CD14-positive monocyte (primary cell): ENCODE results near the gene SCN7A. TPM values are rescaled to one million over a fixed set of nuclear protein-coding genes. Genes with fewer than 3 reads are reported as not detected.
"Not testable (repeated sequence)": the region's sequence is repeated elsewhere in the genome, so short reads cannot be mapped to it uniquely, and the experiment has no call there.

Experiments used
- DNase-seq, 3 donors: peaks; one replicate each; pipeline ENCODE4 v3.0.0-alpha.2; 2011 to 2022
- H2AFZ ChIP-seq: 2 replicates; pipeline ENCODE4 v1.6.0; 2012; ENCODE audit warnings: mild to moderate bottlenecking, low read depth, low read length, inconsistent platforms; ENCODE audit not compliant: insufficient read depth, poor library complexity, severe bottlenecking
- H3K27ac ChIP-seq, 2 donors: 1 replicate in 1 of 2; 2 replicates in 1 of 2; pipeline ENCODE4 v1.5.1; 2012 to 2013; ENCODE audit warnings: low read length in 2 of 2, control low read depth in 1 of 2, inconsistent platforms in 1 of 2, low read depth in 1 of 2, mild to moderate bottlenecking in 1 of 2
- H3K27me3 ChIP-seq, 2 donors: one replicate each; pipeline versions ENCODE4 v1.6.0 to v1.6.1; 2011 to 2013; ENCODE audit warnings: low read length in 2 of 2; ENCODE audit not compliant: control insufficient read depth in 2 of 2, insufficient read depth in 2 of 2
- H3K36me3 ChIP-seq, 2 donors: replicated peaks in 1 of 2; 1 replicate in 1 of 2; 2 replicates in 1 of 2; pipeline versions ENCODE4 v1.5.1 to v1.6.1; 2012 to 2013; ENCODE audit warnings: low read length in 2 of 2, control low read depth in 1 of 2, inconsistent platforms in 1 of 2, mild to moderate bottlenecking in 1 of 2; ENCODE audit not compliant: insufficient read depth in 2 of 2, control insufficient read depth in 1 of 2
- H3K4me1 ChIP-seq, 2 donors: 1 replicate in 1 of 2; 2 replicates in 1 of 2; pipeline versions ENCODE4 v1.5.1 to v1.6.1; 2012 to 2013; ENCODE audit warnings: low read length in 2 of 2, control low read depth in 1 of 2, inconsistent platforms in 1 of 2, mild to moderate bottlenecking in 1 of 2, moderate library complexity in 1 of 2; ENCODE audit not compliant: insufficient read depth in 2 of 2, control insufficient read depth in 1 of 2
- H3K4me2 ChIP-seq: replicated peaks from 2 replicates; pipeline ENCODE3; 2012; ENCODE audit warnings: low read length, moderate library complexity, mild to moderate bottlenecking; ENCODE audit not compliant: poor library complexity, severe bottlenecking; ENCODE audit errors: extremely low read depth
- H3K4me3 ChIP-seq, 3 experiments: fragments of 200-600 bp in 1 of 3; sonication (generic) in 1 of 3; replicated peaks in 1 of 3; 1 replicate in 2 of 3; 2 replicates in 1 of 3; pipeline ENCODE4 v1.5.1; 2011 to 2013; ENCODE audit warnings: low read length in 3 of 3, mild to moderate bottlenecking in 3 of 3, control low read depth in 2 of 3, low read depth in 2 of 3, inconsistent platforms in 1 of 3, moderate library complexity in 1 of 3
- H3K79me2 ChIP-seq: 2 replicates; pipeline ENCODE4 v1.6.0; 2012; ENCODE audit warnings: mild to moderate bottlenecking, control low read depth, inconsistent platforms, low read length, moderate library complexity; ENCODE audit not compliant: insufficient read depth
- H3K9ac ChIP-seq: 2 replicates; pipeline ENCODE4 v1.6.0; 2017; ENCODE audit warnings: low read length, mild to moderate bottlenecking; ENCODE audit not compliant: insufficient read depth, poor library complexity, severe bottlenecking
- H3K9me3 ChIP-seq, 2 donors: replicated peaks in 1 of 2; 1 replicate in 1 of 2; 2 replicates in 1 of 2; pipeline versions ENCODE4 v1.5.1 to v1.6.1; 2012 to 2013; ENCODE audit warnings: low read length in 2 of 2, control low read depth in 1 of 2; ENCODE audit not compliant: control insufficient read depth in 1 of 2, insufficient read depth in 1 of 2
- H4K20me1 ChIP-seq: 2 replicates; pipeline ENCODE4 v1.6.0; 2012; ENCODE audit warnings: mild to moderate bottlenecking, low read length, control low read depth, moderate library complexity; ENCODE audit not compliant: insufficient read depth
- H3K27ac Mint-ChIP-seq, 7 donors: one replicate each; pipeline ENCODE4 v1.8.0; 2020; ENCODE audit warnings: mild to moderate bottlenecking in 7 of 7, mixed read lengths in 7 of 7, moderate library complexity in 6 of 7, inconsistent platforms in 2 of 7
- H3K27me3 Mint-ChIP-seq, 3 donors: one replicate each; pipeline ENCODE4 v1.8.0; 2021 to 2022; ENCODE audit warnings: low read depth in 3 of 3, mild to moderate bottlenecking in 3 of 3, mixed read lengths in 3 of 3, moderate library complexity in 3 of 3, inconsistent platforms in 1 of 3
- H3K36me3 Mint-ChIP-seq, 2 donors: one replicate each; pipeline ENCODE4 v1.8.0; 2020; ENCODE audit warnings: mixed read lengths in 2 of 2, inconsistent platforms in 1 of 2, mild to moderate bottlenecking in 1 of 2
- H3K4me1 Mint-ChIP-seq: one replicate; pipeline ENCODE4 v1.8.0; 2020; ENCODE audit warnings: mild to moderate bottlenecking, mixed read lengths
- H3K4me3 Mint-ChIP-seq, 2 donors: one replicate each; pipeline ENCODE4 v1.8.0; 2020; ENCODE audit warnings: mild to moderate bottlenecking in 2 of 2, mixed read lengths in 2 of 2, moderate library complexity in 1 of 2
- H3K9me3 Mint-ChIP-seq, 7 donors: one replicate each; pipeline ENCODE4 v1.8.0; 2020 to 2022; ENCODE audit warnings: mixed read lengths in 7 of 7, mild to moderate bottlenecking in 6 of 7, moderate library complexity in 6 of 7, inconsistent platforms in 2 of 7
- CTCF ChIP-seq: fragments of 200-600 bp; IDR thresholded peaks from one replicate; pipeline ENCODE4 v1.8.0; 2022; ENCODE audit warnings: antibody characterized with exemption, mild to moderate bottlenecking
- WGBS: methylation state at CpG from one replicate; pipeline ENCODE4 v1.1.5; 2013; ENCODE audit warnings: missing lambda C conversion rate; ENCODE audit not compliant: insufficient coverage; 5-methylcytosine and 5-hydroxymethylcytosine counted together
- intact Hi-C, 2 donors: fragments of 100-400 bp; cut with micrococcal nuclease; formaldehyde crosslinking; loops; one replicate each; pipeline versions ENCODE4 v1.15.0 to v1.15.1; 2023
- polyA plus RNA-seq, 3 donors: library from polyadenylated mRNA; depleted of rRNA in 1 of 3; unstranded in 2 of 3; stranded (reverse) in 1 of 3; fragments of 300-500 nt in 2 of 3; fragments of >200 nt in 1 of 3; fragmentation: Illumina TruSeq in 2 of 3; gene quantifications; 1 replicate in 2 of 3; 2 replicates in 1 of 3; pipeline ENCODE4 v1.2.3, GENCODE V29; 2012 to 2021

SCN7A gene
- polyA plus RNA-seq, 3 donors, result not detected

DNA sequence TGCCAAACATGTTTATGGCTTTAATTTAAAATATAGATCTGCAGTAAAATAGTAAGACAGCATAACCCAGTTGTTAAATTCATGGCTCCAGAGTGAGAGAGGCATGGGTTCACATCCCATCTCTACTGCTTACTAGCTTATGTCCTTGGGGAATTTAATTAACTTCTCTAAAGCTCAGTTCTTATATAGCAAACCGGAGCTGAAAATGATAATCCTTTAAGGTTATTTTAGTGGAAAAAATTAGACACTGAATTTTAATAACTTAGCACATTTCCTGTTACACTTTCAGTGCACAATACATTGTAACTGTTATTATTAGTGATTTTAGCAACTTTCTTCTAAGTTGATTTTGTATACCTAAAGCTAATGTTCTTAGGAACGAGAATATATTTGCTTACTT lies 133.1 kb downstream of the SCN7A start:
- WGBS, result no CpG with 5 or more reads among the region's 2 CpGs
- Histone ChIP-seq H3K4me1 (no peaks in the 10 kb centered on the region), H3K9me3 (no peaks in the 10 kb centered on the region), H3K27me3 (no peaks in the 10 kb centered on the region), H4K20me1 (no peaks in the 10 kb centered on the region), H3K27ac (no peak overlapping the region), H3K79me2 (no peaks in the 10 kb centered on the region), H2AFZ (no peak overlapping the region), H3K9ac (no peak overlapping the region), H3K4me3 (no peak overlapping the region), H3K36me3 (no peaks in the 10 kb centered on the region), H3K4me2 (no peak overlapping the region)
- peaks cover 0 to 3% (median 0%) of the 10 kb centered on the region in 7 donors for H3K9me3 Mint-ChIP-seq
- no peak overlapping the region for H3K27ac Mint-ChIP-seq
- no peak for DNase-seq
- no peaks in the 10 kb centered on the region for H3K4me1 Mint-ChIP-seq
- H3K27me3 Mint-ChIP-seq, result peaks cover 0 to 1% (median 0%) of the 10 kb centered on the region in 3 donors
- TF ChIP-seq CTCF, result no peak
- intact Hi-C loops, result no loop called here
- no peaks in the 10 kb centered on the region for H3K36me3 Mint-ChIP-seq
- no peak overlapping the region for H3K4me3 Mint-ChIP-seq

DNA sequence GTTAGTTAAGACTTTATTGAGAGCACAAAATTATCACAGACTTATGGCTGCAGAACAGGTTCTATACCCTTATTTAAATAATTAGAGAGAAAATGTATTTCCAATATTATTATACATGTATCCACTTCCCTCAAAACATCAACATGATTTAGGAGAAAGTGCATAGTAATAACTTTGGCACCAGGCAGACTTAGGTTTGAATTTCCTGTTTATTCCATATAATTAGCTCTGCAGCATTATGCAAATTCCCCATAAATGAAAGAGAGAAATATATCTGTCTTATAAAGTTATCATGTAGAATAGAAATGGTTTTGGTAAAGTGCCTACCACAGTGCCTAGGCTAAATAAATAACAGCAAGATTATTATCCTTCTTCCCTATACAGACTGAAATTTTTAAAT lies 133.6 kb downstream of the SCN7A start:
- Histone ChIP-seq H3K4me2 (no peak overlapping the region), H3K9ac (no peak overlapping the region), H4K20me1 (no peaks in the 10 kb centered on the region), H2AFZ (no peak overlapping the region), H3K79me2 (no peaks in the 10 kb centered on the region), H3K36me3 (no peaks in the 10 kb centered on the region), H3K9me3 (no peaks in the 10 kb centered on the region), H3K27ac (no peak overlapping the region), H3K4me1 (no peaks in the 10 kb centered on the region), H3K27me3 (no peaks in the 10 kb centered on the region), H3K4me3 (no peak overlapping the region)
- no peak for DNase-seq
- H3K4me3 Mint-ChIP-seq, result no peak overlapping the region
- H3K27ac Mint-ChIP-seq, result no peak overlapping the region
- peaks cover 0 to 3% (median 0%) of the 10 kb centered on the region in 7 donors for H3K9me3 Mint-ChIP-seq
- no peak for TF ChIP-seq CTCF
- intact Hi-C loops, result no loop called here
- no peaks in the 10 kb centered on the region for H3K4me1 Mint-ChIP-seq
- H3K27me3 Mint-ChIP-seq, result peaks cover 0 to 1% (median 0%) of the 10 kb centered on the region in 3 donors
- no peaks in the 10 kb centered on the region for H3K36me3 Mint-ChIP-seq

DNA sequence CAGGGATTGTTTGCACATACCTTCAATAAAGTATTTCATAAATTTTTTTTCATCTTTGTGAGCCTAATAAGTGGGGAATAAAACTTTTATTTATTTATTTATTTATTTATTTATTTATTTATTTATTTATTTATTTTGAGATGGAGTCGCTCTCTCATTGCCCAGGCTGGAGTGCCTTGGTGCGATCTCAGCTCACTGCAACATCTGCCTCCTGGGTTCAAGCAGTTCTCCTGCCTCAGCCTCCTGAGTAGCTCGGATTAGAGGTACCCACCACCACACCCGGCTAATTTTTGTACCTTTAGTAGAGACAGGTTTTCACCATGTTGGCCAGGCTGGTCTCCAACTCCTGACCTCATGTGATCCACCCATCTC lies 136.1 kb downstream of the SCN7A start:
- H3K79me2 ChIP-seq, H3K36me3 ChIP-seq, H3K9me3 ChIP-seq, H3K4me1 ChIP-seq, H3K4me3 Mint-ChIP-seq, H3K4me2 ChIP-seq, H2AFZ ChIP-seq, H3K27ac Mint-ChIP-seq, H3K9me3 Mint-ChIP-seq, H3K4me1 Mint-ChIP-seq, H3K27ac ChIP-seq, H4K20me1 ChIP-seq, DNase-seq, H3K9ac ChIP-seq, H3K36me3 Mint-ChIP-seq, H3K27me3 Mint-ChIP-seq, H3K27me3 ChIP-seq, intact Hi-C loops, H3K4me3 ChIP-seq: not testable (repeated sequence)
- WGBS, result no CpG with 5 or more reads among the region's 4 CpGs
